ENCODE results near the gene BNC2. TPM values are rescaled to one million over a fixed set of nuclear protein-coding genes. Genes with fewer than 3 reads are reported as not detected.

The BNC2 gene
- total RNA-seq, 1 donor from 2014 or later: not detected

DNA sequence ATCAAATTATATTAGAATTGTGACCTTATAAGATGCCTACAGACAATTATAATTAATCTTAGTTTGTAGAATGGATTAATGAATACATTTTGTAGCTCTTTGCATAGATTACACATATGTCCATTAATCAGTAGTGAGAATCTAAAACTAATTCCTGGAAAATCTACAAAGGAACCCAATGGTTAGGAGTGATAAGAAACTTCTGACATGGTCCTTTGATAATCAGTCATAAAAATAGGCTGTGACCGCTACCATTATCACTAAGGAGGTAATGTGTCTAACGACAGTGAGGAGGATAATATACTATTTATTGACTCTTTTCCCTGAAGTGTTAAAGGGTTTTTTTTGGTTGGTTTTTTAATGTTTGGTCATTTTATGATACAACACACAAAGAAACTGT, 46.6 kb downstream of the BNC2 start:
- Mint-ChIP-seq H3K4me3 (ENCODE audit: low read depth) (no peak overlapping the region), H3K9me3 (peaks cover 5% of the 10 kb centered on the region), H3K27ac (no peak overlapping the region), H3K4me1 (ENCODE audit: low read depth) (no peaks in the 10 kb centered on the region), H3K36me3 (ENCODE audit: low read depth) (no peaks in the 10 kb centered on the region), H3K27me3 (ENCODE audit: low read depth) (no peaks in the 10 kb centered on the region)
- intact Hi-C loops (cut with micrococcal nuclease): no loop called here
- DNase-seq (ENCODE audit: low spot score): no peak

GRCh38 chr9:16821344-16821743, 49.1 kb downstream of the BNC2 start:
- H3K9me3 Mint-ChIP-seq: peaks cover 11% of the 10 kb centered on the region
- no peak for DNase-seq (ENCODE audit: low spot score)
- intact Hi-C loops (cut with micrococcal nuclease): no loop called here
- H3K27ac Mint-ChIP-seq: no peak overlapping the region
- H3K36me3 Mint-ChIP-seq (ENCODE audit: low read depth): no peaks in the 10 kb centered on the region
- H3K27me3 Mint-ChIP-seq (ENCODE audit: low read depth): no peaks in the 10 kb centered on the region
- no peaks in the 10 kb centered on the region for H3K4me1 Mint-ChIP-seq (ENCODE audit: low read depth)
- H3K4me3 Mint-ChIP-seq (ENCODE audit: low read depth): no peak overlapping the region

- no peak overlapping the region for H3K4me3 Mint-ChIP-seq (ENCODE audit: low read depth)
- intact Hi-C loops (cut with micrococcal nuclease): no loop called here
- H3K27me3 Mint-ChIP-seq (ENCODE audit: low read depth): no peaks in the 10 kb centered on the region
- H3K36me3 Mint-ChIP-seq (ENCODE audit: low read depth): no peaks in the 10 kb centered on the region
- DNase-seq (ENCODE audit: low spot score): no peak
- no peak overlapping the region for H3K27ac Mint-ChIP-seq
- no peaks in the 10 kb centered on the region for H3K4me1 Mint-ChIP-seq (ENCODE audit: low read depth)
- H3K9me3 Mint-ChIP-seq: peaks cover 11% of the 10 kb centered on the region
Measured at GRCh38 chr9:16817514-16817913, 53.0 kb downstream of the BNC2 start.

DNA sequence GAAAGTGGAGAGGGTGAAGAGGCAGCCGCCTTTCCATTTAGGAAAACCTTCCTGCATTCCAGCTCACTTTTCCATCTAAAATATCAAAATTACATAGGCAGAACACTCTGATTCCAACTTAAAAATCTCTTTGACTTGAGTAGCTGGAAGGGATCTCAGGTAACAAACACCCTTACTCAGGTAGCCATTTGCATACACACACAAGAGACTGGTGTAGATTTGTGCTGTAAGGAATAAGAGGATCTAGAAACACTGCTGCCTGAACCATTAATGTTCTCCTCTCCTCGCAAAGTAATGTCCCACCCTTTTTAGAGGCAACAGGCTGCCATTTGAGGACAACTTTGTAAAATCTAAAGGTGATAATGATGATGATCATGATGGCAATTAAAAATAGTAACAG, 53.5 kb downstream of the BNC2 start:
- intact Hi-C loops (cut with micrococcal nuclease): no loop called here

DNA sequence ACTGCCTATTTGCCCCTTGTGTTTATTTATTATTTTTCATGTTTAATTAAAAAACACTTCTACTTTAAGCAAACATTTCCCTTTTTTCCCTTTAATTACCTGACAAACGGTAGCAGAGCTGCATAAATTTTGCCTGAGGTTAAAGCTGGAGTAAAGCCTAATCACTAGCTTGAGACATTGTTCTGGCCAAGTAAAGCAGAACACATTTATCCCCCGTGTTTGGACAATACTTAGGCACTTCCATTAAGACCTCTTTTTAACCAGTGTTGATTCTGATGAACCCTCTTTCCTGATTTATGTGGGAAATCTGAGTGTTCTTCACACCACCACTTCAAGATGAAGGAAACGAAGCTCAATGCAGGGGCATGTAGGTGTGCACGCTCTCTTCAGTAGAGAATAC, 54.5 kb downstream of the BNC2 start:
- intact Hi-C loops (cut with micrococcal nuclease): no loop called here
- Mint-ChIP-seq H3K27me3 (ENCODE audit: low read depth) (no peaks in the 10 kb centered on the region), H3K36me3 (ENCODE audit: low read depth) (no peaks in the 10 kb centered on the region), H3K4me1 (ENCODE audit: low read depth) (no peaks in the 10 kb centered on the region), H3K27ac (no peak overlapping the region), H3K4me3 (ENCODE audit: low read depth) (no peak overlapping the region), H3K9me3 (peaks cover 11% of the 10 kb centered on the region)
- no peak for DNase-seq (ENCODE audit: low spot score)

More for the DNA sequence above, 53.5 kb downstream of the BNC2 start:
- no peak overlapping the region for H3K4me3 Mint-ChIP-seq (ENCODE audit: low read depth)
- no peaks in the 10 kb centered on the region for H3K4me1 Mint-ChIP-seq (ENCODE audit: low read depth)
- no peaks in the 10 kb centered on the region for H3K36me3 Mint-ChIP-seq (ENCODE audit: low read depth)
- no peak overlapping the region for H3K27ac Mint-ChIP-seq
- H3K9me3 Mint-ChIP-seq: peaks cover 11% of the 10 kb centered on the region
- no peak for DNase-seq (ENCODE audit: low spot score)
- no peaks in the 10 kb centered on the region for H3K27me3 Mint-ChIP-seq (ENCODE audit: low read depth)

GRCh38 chr9:16815079-16815478, 55.4 kb downstream of the BNC2 start:
- Mint-ChIP-seq H3K4me1 (ENCODE audit: low read depth) (no peaks in the 10 kb centered on the region), H3K27me3 (ENCODE audit: low read depth) (no peaks in the 10 kb centered on the region)

DNA sequence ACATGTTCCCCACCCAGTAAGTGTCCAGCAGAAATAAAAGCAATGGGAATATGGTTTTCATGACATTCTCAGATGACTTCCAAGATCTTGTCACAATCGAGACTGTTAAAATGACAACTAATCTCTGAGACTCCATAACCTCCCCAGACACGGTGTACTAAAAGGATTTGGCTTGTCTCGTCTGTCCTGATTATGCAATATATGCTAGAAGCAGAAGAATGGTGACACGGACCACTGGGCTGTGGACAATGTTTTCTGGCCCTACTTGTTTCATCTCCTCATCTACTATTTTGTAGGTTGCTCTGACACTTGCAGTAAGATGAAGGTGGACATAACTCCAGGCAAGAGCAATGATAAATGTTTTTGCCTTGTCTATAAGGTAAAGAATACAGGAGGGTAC, 56.6 kb downstream of the BNC2 start:
- Mint-ChIP-seq H3K27ac (no peak overlapping the region), H3K4me1 (ENCODE audit: low read depth) (no peaks in the 10 kb centered on the region), H3K4me3 (ENCODE audit: low read depth) (no peak overlapping the region), H3K27me3 (ENCODE audit: low read depth) (no peaks in the 10 kb centered on the region), H3K9me3 (peaks cover 5% of the 10 kb centered on the region), H3K36me3 (ENCODE audit: low read depth) (no peaks in the 10 kb centered on the region)
- DNase-seq (ENCODE audit: low spot score): no peak
- intact Hi-C loops (cut with micrococcal nuclease): no loop called here

More at GRCh38 chr9:16815079-16815478, 55.4 kb downstream of the BNC2 start:
- intact Hi-C loops (cut with micrococcal nuclease): no loop called here
- no peaks in the 10 kb centered on the region for H3K36me3 Mint-ChIP-seq (ENCODE audit: low read depth)
- H3K9me3 Mint-ChIP-seq: peaks cover 8% of the 10 kb centered on the region
- no peak for DNase-seq (ENCODE audit: low spot score)
- no peak overlapping the region for H3K27ac Mint-ChIP-seq
- H3K4me3 Mint-ChIP-seq (ENCODE audit: low read depth): no peak overlapping the region

GRCh38 chr9:16811987-16812685, 58.3 kb downstream of the BNC2 start:
- Mint-ChIP-seq H3K36me3 (ENCODE audit: low read depth) (no peaks in the 10 kb centered on the region), H3K4me3 (ENCODE audit: low read depth) (no peak overlapping the region), H3K9me3 (peaks cover 3% of the 10 kb centered on the region), H3K4me1 (ENCODE audit: low read depth) (no peaks in the 10 kb centered on the region), H3K27ac (no peak overlapping the region), H3K27me3 (ENCODE audit: low read depth) (no peaks in the 10 kb centered on the region)
- intact Hi-C loops (cut with micrococcal nuclease): no loop called here
- DNase-seq (ENCODE audit: low spot score): no peak

- H3K27me3 Mint-ChIP-seq (ENCODE audit: low read depth): no peaks in the 10 kb centered on the region
- no peaks in the 10 kb centered on the region for H3K36me3 Mint-ChIP-seq (ENCODE audit: low read depth)
- peaks cover 3% of the 10 kb centered on the region for H3K9me3 Mint-ChIP-seq
- intact Hi-C loops (cut with micrococcal nuclease): no loop called here
- H3K4me3 Mint-ChIP-seq (ENCODE audit: low read depth): no peak overlapping the region
- no peak for DNase-seq (ENCODE audit: low spot score)
- H3K4me1 Mint-ChIP-seq (ENCODE audit: low read depth): no peaks in the 10 kb centered on the region
- no peak overlapping the region for H3K27ac Mint-ChIP-seq
Measured at GRCh38 chr9:16809912-16810610, 60.4 kb downstream of the BNC2 start.

GRCh38 chr9:16806674-16807073, 63.8 kb downstream of the BNC2 start:
- H3K4me3 Mint-ChIP-seq (ENCODE audit: low read depth): no peak overlapping the region

GRCh38 chr9:16803648-16804047, 66.8 kb downstream of the BNC2 start:
- Mint-ChIP-seq H3K27me3 (ENCODE audit: low read depth) (no peaks in the 10 kb centered on the region), H3K36me3 (ENCODE audit: low read depth) (no peaks in the 10 kb centered on the region), H3K9me3 (peaks cover 3% of the 10 kb centered on the region), H3K4me3 (ENCODE audit: low read depth) (no peak overlapping the region), H3K27ac (no peak overlapping the region), H3K4me1 (ENCODE audit: low read depth) (no peaks in the 10 kb centered on the region)
- DNase-seq (ENCODE audit: low spot score): no peak
- intact Hi-C loops (cut with micrococcal nuclease): no loop called here

More at GRCh38 chr9:16806674-16807073, 63.8 kb downstream of the BNC2 start:
- Mint-ChIP-seq H3K36me3 (ENCODE audit: low read depth) (no peaks in the 10 kb centered on the region), H3K27ac (no peak overlapping the region), H3K9me3 (peaks cover 3% of the 10 kb centered on the region), H3K27me3 (ENCODE audit: low read depth) (no peaks in the 10 kb centered on the region), H3K4me1 (ENCODE audit: low read depth) (no peaks in the 10 kb centered on the region)
- intact Hi-C loops (cut with micrococcal nuclease): no loop called here
- DNase-seq (ENCODE audit: low spot score): no peak

- H3K36me3 Mint-ChIP-seq (ENCODE audit: low read depth): no peaks in the 10 kb centered on the region
- no peaks in the 10 kb centered on the region for H3K4me1 Mint-ChIP-seq (ENCODE audit: low read depth)
- intact Hi-C loops (cut with micrococcal nuclease): no loop called here
- no peak overlapping the region for H3K4me3 Mint-ChIP-seq (ENCODE audit: low read depth)
- no peaks in the 10 kb centered on the region for H3K27me3 Mint-ChIP-seq (ENCODE audit: low read depth)
- DNase-seq (ENCODE audit: low spot score): no peak
- no peaks in the 10 kb centered on the region for H3K9me3 Mint-ChIP-seq
- H3K27ac Mint-ChIP-seq: no peak overlapping the region
Measured at GRCh38 chr9:16801871-16802466, 68.5 kb downstream of the BNC2 start.

- intact Hi-C loops (cut with micrococcal nuclease): no loop called here
- Mint-ChIP-seq H3K27ac (no peak overlapping the region), H3K4me3 (ENCODE audit: low read depth) (no peak overlapping the region), H3K36me3 (ENCODE audit: low read depth) (no peaks in the 10 kb centered on the region), H3K4me1 (ENCODE audit: low read depth) (no peaks in the 10 kb centered on the region), H3K9me3 (peaks cover 16% of the 10 kb centered on the region), H3K27me3 (ENCODE audit: low read depth) (no peaks in the 10 kb centered on the region)
- no peak for DNase-seq (ENCODE audit: low spot score)
Measured at GRCh38 chr9:16796304-16796825, 74.1 kb downstream of the BNC2 start.
